ENCODE results near the gene WNT5B.
"Not testable (repeated sequence)": the region's sequence is repeated elsewhere in the genome, so short reads cannot be mapped to it uniquely, and the experiment has no call there.

The WNT5B gene

GRCh38 chr12:1692895-1693610 lies 64.0 kb downstream of the WNT5B start:
- DNase-seq, result no peak

GRCh38 chr12:1695097-1695496 lies 66.1 kb downstream of the WNT5B start:
- not testable (repeated sequence) for DNase-seq

GRCh38 chr12:1695886-1696670 lies 67.0 kb downstream of the WNT5B start:
- DNase-seq, result no peak

GRCh38 chr12:1696800-1697199 lies 67.8 kb downstream of the WNT5B start:
- no peak for DNase-seq

Data from right forelimb (tissue), 1 donor.